MCF 10A (cell line): ENCODE results near the gene FZR1. TPM values are rescaled to one million over a fixed set of nuclear protein-coding genes. Genes with fewer than 3 reads are reported as not detected.

Source experiments
- BruUV-seq: library from RNA; stranded (reverse); fragments of 400-500 nt; replicated peaks from 2 replicates; lab custom pipeline; 2021; lab: Mats Ljungman, UMichigan
- CTCF ChIA-PET: fragments of 300-600 bp; sonication (Branson Sonifier 250); formaldehyde crosslinking; extraction: SDS; loops from one replicate; lab custom pipeline; 2021; ENCODE audit warnings: antibody characterized with exemption, inconsistent platforms; lab: Yijun Ruan, JAX
- POLR2A ChIA-PET: fragments of 300-600, 350-650 bp; sonication (Branson Sonifier 250); formaldehyde crosslinking; extraction: SDS; loops from one replicate; lab custom pipeline; 2020; ENCODE audit warnings: antibody characterized with exemption, inconsistent platforms; lab: Yijun Ruan, JAX
- DNase-seq: peaks from one replicate; pipeline ENCODE4 v3.0.0-alpha.2; 2018; ENCODE audit not compliant: unreplicated experiment
- H3K27ac Mint-ChIP-seq: one replicate; pipeline ENCODE4 v1.8.0; 2022; ENCODE audit warnings: mild to moderate bottlenecking, low read depth, mixed read lengths; ENCODE audit not compliant: unreplicated experiment
- H3K27me3 Mint-ChIP-seq: one replicate; pipeline ENCODE4 v1.8.0; 2022; ENCODE audit warnings: mixed read lengths; ENCODE audit not compliant: insufficient read depth, unreplicated experiment
- H3K36me3 Mint-ChIP-seq: one replicate; pipeline ENCODE4 v1.8.0; 2022; ENCODE audit warnings: mild to moderate bottlenecking, moderate library complexity, mixed read lengths; ENCODE audit not compliant: insufficient read depth, unreplicated experiment
- H3K4me1 Mint-ChIP-seq: one replicate; pipeline ENCODE4 v1.8.0; 2022; ENCODE audit warnings: mixed read lengths; ENCODE audit not compliant: insufficient read depth, unreplicated experiment
- H3K4me3 Mint-ChIP-seq: one replicate; pipeline ENCODE4 v1.8.0; 2022; ENCODE audit warnings: mild to moderate bottlenecking, moderate library complexity, mixed read lengths; ENCODE audit not compliant: unreplicated experiment
- H3K9me3 Mint-ChIP-seq: one replicate; pipeline ENCODE4 v1.8.0; 2022; ENCODE audit warnings: mixed read lengths; ENCODE audit not compliant: unreplicated experiment
- CTCF ChIP-seq: fragments of 200-600 bp; IDR thresholded peaks from one replicate; pipeline ENCODE4 v1.8.0; 2022; ENCODE audit warnings: antibody characterized with exemption, mild to moderate bottlenecking; ENCODE audit not compliant: unreplicated experiment
- intact Hi-C: fragments of 100-400 bp; cut with micrococcal nuclease; formaldehyde crosslinking; loops from 2 replicates; pipeline ENCODE4 v1.14.1; 2022
- total RNA-seq: library from RNA; stranded (reverse); gene quantifications from 2 replicates; pipeline ENCODE4 v1.2.3, GENCODE V29; 2022

Gene FZR1
- total RNA-seq, 1 experiment from 2014 or later: 48.9 TPM

GRCh38 chr19:3524078-3524842 lies 18.1 kb downstream of the FZR1 start:
- intact Hi-C loops: no loop called here
- TF ChIP-seq CTCF: no peak
- no TSS peak for BruUV-seq
- Mint-ChIP-seq H3K4me3 (no peak overlapping the region), H3K9me3 (no peaks in the 10 kb centered on the region), H3K27me3 (no peaks in the 10 kb centered on the region), H3K36me3 (peaks cover 34% of the 10 kb centered on the region), H3K27ac (no peak overlapping the region), H3K4me1 (peaks cover 11% of the 10 kb centered on the region)
- DNase-seq: no peak
- ChIA-PET POLR2A (no interaction called here), CTCF (interaction anchor here (0.6 kb wide), 1 partner anchor 55 kb away, joined by 3 read pairs; no protein-coding TSS in a partner anchor)

GRCh38 chr19:3524904-3525451 lies 18.9 kb downstream of the FZR1 start:
- no peak overlapping the region for H3K4me3 Mint-ChIP-seq
- H3K4me1 Mint-ChIP-seq: peaks cover 11% of the 10 kb centered on the region
- CTCF ChIA-PET: no interaction called here
- intact Hi-C loops: no loop called here
- no TSS peak for BruUV-seq
- POLR2A ChIA-PET: no interaction called here
- H3K36me3 Mint-ChIP-seq: peaks cover 34% of the 10 kb centered on the region
- no peaks in the 10 kb centered on the region for H3K27me3 Mint-ChIP-seq
- no peaks in the 10 kb centered on the region for H3K9me3 Mint-ChIP-seq
- no peak overlapping the region for H3K27ac Mint-ChIP-seq
- no peak for DNase-seq
- no peak for TF ChIP-seq CTCF

- intact Hi-C loops: no loop called here
These were observed 20.6 kb downstream of the FZR1 start for GRCh38 chr19:3526507-3527237.

More at GRCh38 chr19:3526507-3527237, 20.6 kb downstream of the FZR1 start:
- H3K27me3 Mint-ChIP-seq: no peaks in the 10 kb centered on the region
- H3K27ac Mint-ChIP-seq: no peak overlapping the region
- no peak for DNase-seq
- POLR2A ChIA-PET: no interaction called here
- peaks cover 24% of the 10 kb centered on the region for H3K36me3 Mint-ChIP-seq
- no peaks in the 10 kb centered on the region for H3K4me1 Mint-ChIP-seq
- H3K4me3 Mint-ChIP-seq: no peak overlapping the region
- TF ChIP-seq CTCF: no peak
- no TSS peak for BruUV-seq
- no peaks in the 10 kb centered on the region for H3K9me3 Mint-ChIP-seq
- CTCF ChIA-PET: interaction anchor here (0.5 to 1.0 kb wide), 2 partner anchors 42 to 222 kb away, joined by 3 read pairs; no protein-coding TSS in a partner anchor
